H9 (cell line): Measurements from ENCODE around the gene ABCA6. TPM values are rescaled to one million over a fixed set of nuclear protein-coding genes. Genes with fewer than 3 reads are reported as not detected.

Experiments used
- DNase-seq: peaks from one replicate; pipeline ENCODE4 v3.0.0-alpha.2; 2017
- H2AFZ ChIP-seq: one replicate; pipeline ENCODE4 v1.6.1; 2013; ENCODE audit warnings: mild to moderate bottlenecking, low read length, control low read depth, moderate library complexity
- H2AK5ac ChIP-seq: 2 replicates; pipeline ENCODE4 v1.6.1; 2013; ENCODE audit warnings: low read length, control low read depth, mixed read lengths; ENCODE audit not compliant: insufficient read length
- H2BK120ac ChIP-seq: one replicate; pipeline ENCODE4 v1.6.1; 2013; ENCODE audit warnings: low read depth, mild to moderate bottlenecking, low read length, control low read depth, inconsistent platforms; ENCODE audit not compliant: poor library complexity, severe bottlenecking
- H2BK12ac ChIP-seq: 2 replicates; pipeline ENCODE4 v1.6.1; 2013; ENCODE audit warnings: low read length, control low read depth, mixed read lengths, low read depth; ENCODE audit not compliant: insufficient read length
- H2BK15ac ChIP-seq: 2 replicates; pipeline ENCODE4 v1.6.1; 2013; ENCODE audit warnings: low read depth, low read length, control low read depth
- H2BK20ac ChIP-seq: one replicate; pipeline ENCODE4 v1.6.1; 2013; ENCODE audit warnings: low read depth, mild to moderate bottlenecking, low read length, control low read depth, inconsistent platforms; ENCODE audit not compliant: poor library complexity, severe bottlenecking
- H2BK5ac ChIP-seq: 2 replicates; pipeline ENCODE4 v1.6.1; 2013; ENCODE audit warnings: low read length, control low read depth, mixed read lengths; ENCODE audit not compliant: insufficient read length
- H3K14ac ChIP-seq: 2 replicates; pipeline ENCODE4 v1.6.1; 2013; ENCODE audit warnings: low read length, control low read depth; ENCODE audit not compliant: insufficient read depth
- H3K18ac ChIP-seq: 2 replicates; pipeline ENCODE4 v1.6.1; 2013; ENCODE audit warnings: low read depth, mild to moderate bottlenecking, mixed read lengths, low read length, control low read depth; ENCODE audit not compliant: insufficient read length
- H3K23ac ChIP-seq: 2 replicates; pipeline ENCODE4 v1.6.1; 2013; ENCODE audit warnings: low read length, control low read depth, mixed read lengths, low read depth; ENCODE audit not compliant: insufficient read length
- H3K23me2 ChIP-seq: 2 replicates; pipeline ENCODE4 v1.6.1; 2013; ENCODE audit warnings: low read depth, mild to moderate bottlenecking, mixed read lengths, low read length, control low read depth; ENCODE audit not compliant: insufficient read length, poor library complexity, severe bottlenecking
- H3K27ac ChIP-seq: 2 replicates; pipeline ENCODE4 v1.5.1; 2013; ENCODE audit warnings: low read length, control low read depth, mixed read lengths, low read depth; ENCODE audit not compliant: insufficient read length
- H3K27me3 ChIP-seq: 2 replicates; pipeline ENCODE4 v1.6.1; 2013; ENCODE audit warnings: low read length, control low read depth, inconsistent platforms; ENCODE audit not compliant: insufficient read depth
- H3K4ac ChIP-seq: 2 replicates; pipeline ENCODE4 v1.6.1; 2013; ENCODE audit warnings: low read depth, mild to moderate bottlenecking, control low read depth, inconsistent platforms, low read length, moderate library complexity
- H3K4me1 ChIP-seq: 2 replicates; pipeline ENCODE4 v1.6.1; 2013; ENCODE audit warnings: low read length, control low read depth, inconsistent platforms; ENCODE audit not compliant: insufficient read depth
- H3K4me2 ChIP-seq: 2 replicates; pipeline ENCODE4 v1.6.1; 2013; ENCODE audit warnings: low read length, control low read depth, mixed read lengths; ENCODE audit not compliant: insufficient read length, insufficient read depth
- H3K56ac ChIP-seq: 2 replicates; pipeline ENCODE4 v1.6.1; 2013; ENCODE audit warnings: low read depth, mild to moderate bottlenecking, mixed read lengths, low read length, control low read depth; ENCODE audit not compliant: insufficient read length
- H3K79me1 ChIP-seq: 2 replicates; pipeline ENCODE4 v1.6.1; 2013; ENCODE audit warnings: low read depth, mild to moderate bottlenecking, moderate library complexity, low read length, control low read depth, inconsistent platforms; ENCODE audit not compliant: insufficient read depth, poor library complexity, severe bottlenecking
- H3K79me2 ChIP-seq: 2 replicates; pipeline ENCODE4 v1.6.1; 2013; ENCODE audit warnings: low read length, control low read depth, inconsistent platforms; ENCODE audit not compliant: insufficient read depth
- H3K9ac ChIP-seq: 2 replicates; pipeline ENCODE4 v1.6.1; 2013; ENCODE audit warnings: low read length, control low read depth, mixed read lengths; ENCODE audit not compliant: insufficient read length; ENCODE audit errors: extremely low read depth
- H3K9me3 ChIP-seq: one replicate; pipeline ENCODE4 v1.6.1; 2013; ENCODE audit warnings: low read depth, low read length, inconsistent platforms; ENCODE audit not compliant: control insufficient read depth
- H3T11ph ChIP-seq: one replicate; pipeline ENCODE4 v1.6.1; 2013; ENCODE audit warnings: mild to moderate bottlenecking, low read length, control low read depth, inconsistent platforms
- H4K20me1 ChIP-seq: one replicate; pipeline ENCODE4 v1.6.1; 2013; ENCODE audit not compliant: control insufficient read depth, insufficient read length, insufficient read depth
- H4K5ac ChIP-seq: 2 replicates; pipeline ENCODE4 v1.6.1; 2013; ENCODE audit warnings: low read depth, mild to moderate bottlenecking, mixed read lengths, low read length, control low read depth; ENCODE audit not compliant: insufficient read length
- H4K8ac ChIP-seq: replicated peaks from 2 replicates; pipeline ENCODE4 v1.6.1; 2013; ENCODE audit warnings: low read length, control low read depth, mixed read lengths, low read depth; ENCODE audit not compliant: insufficient read length
- H4K91ac ChIP-seq: 2 replicates; pipeline ENCODE4 v1.6.1; 2013; ENCODE audit warnings: low read depth, mild to moderate bottlenecking, moderate library complexity, mixed read lengths, low read length, control low read depth; ENCODE audit not compliant: insufficient read length
- H3K27ac Mint-ChIP-seq, 3 experiments: 2 replicates in 2 of 3; 3 replicates in 1 of 3; pipeline ENCODE4 v1.8.0; 2020 to 2021; ENCODE audit warnings: mixed read lengths in 3 of 3, mild to moderate bottlenecking in 1 of 3, moderate library complexity in 1 of 3
- H3K27me3 Mint-ChIP-seq: 2 replicates; pipeline ENCODE4 v1.8.0; 2021; ENCODE audit warnings: low read depth, mild to moderate bottlenecking, moderate library complexity, mixed read lengths
- H3K36me3 Mint-ChIP-seq, 3 experiments: 2 replicates in 2 of 3; 3 replicates in 1 of 3; pipeline ENCODE4 v1.8.0; 2020 to 2021; ENCODE audit warnings: low read depth in 3 of 3, mixed read lengths in 3 of 3; ENCODE audit not compliant: insufficient read depth in 1 of 3
- H3K4me1 Mint-ChIP-seq, 2 experiments: 2 replicates each; pipeline ENCODE4 v1.8.0; 2020; ENCODE audit warnings: mixed read lengths in 2 of 2
- H3K4me3 Mint-ChIP-seq, 2 experiments: 2 replicates in 1 of 2; 3 replicates in 1 of 2; pipeline ENCODE4 v1.8.0; 2020 to 2021; ENCODE audit warnings: mild to moderate bottlenecking in 2 of 2, mixed read lengths in 2 of 2, moderate library complexity in 1 of 2
- H3K9me3 Mint-ChIP-seq, 2 experiments: 2 replicates in 1 of 2; 3 replicates in 1 of 2; pipeline ENCODE4 v1.8.0; 2020; ENCODE audit warnings: mild to moderate bottlenecking in 2 of 2, mixed read lengths in 2 of 2, moderate library complexity in 1 of 2
- CTCF ChIP-seq: fragments of 200-600 bp; sonication (generic); conservative IDR thresholded peaks from 3 replicates; pipeline ENCODE4 v1.8.0; 2021; ENCODE audit warnings: antibody characterized with exemption, mild to moderate bottlenecking
- WGBS: extraction: QIAGEN DNeasy Blood & Tissue Kit; methylation state at CpG from one replicate; pipeline ENCODE4 v1.1.7; 2013; ENCODE audit warnings: missing lambda C conversion rate, low lambda C conversion rate, mixed read lengths; ENCODE audit not compliant: insufficient read length; ENCODE audit errors: extremely low coverage; 5-methylcytosine and 5-hydroxymethylcytosine counted together
- total RNA-seq: library from RNA; stranded (reverse); gene quantifications from 2 replicates; pipeline ENCODE4 v1.2.1, GENCODE V29; 2021

Gene ABCA6
- total RNA-seq, 1 experiment from 2014 or later = not detected

- H3K36me3 Mint-ChIP-seq = no peaks in the 10 kb centered on the region
These were observed 78.7 kb downstream of the ABCA6 start for GRCh38 chr17:69062860-69063581.

More at GRCh38 chr17:69062860-69063581, 78.7 kb downstream of the ABCA6 start:
- Histone ChIP-seq H2BK120ac (no peak overlapping the region), H3K27ac (no peak overlapping the region), H2BK15ac (no peak overlapping the region), H2BK20ac (no peak overlapping the region), H2BK5ac (no peak overlapping the region), H3K23ac (no peak overlapping the region), H3K79me1 (no peaks in the 10 kb centered on the region), H2AFZ (no peak overlapping the region), H3K4me1 (no peaks in the 10 kb centered on the region), H3K79me2 (no peaks in the 10 kb centered on the region), H3K27me3 (no peaks in the 10 kb centered on the region), H4K8ac (no peak overlapping the region), H2BK12ac (no peak overlapping the region), H3T11ph (no peak overlapping the region), H3K9ac (no peak overlapping the region), H3K18ac (no peak overlapping the region), H3K4me2 (no peak overlapping the region), H3K56ac (no peak overlapping the region), H4K91ac (no peak overlapping the region), H3K14ac (no peak overlapping the region), H3K23me2 (no peaks in the 10 kb centered on the region), H4K20me1 (no peaks in the 10 kb centered on the region), H4K5ac (no peak overlapping the region), H2AK5ac (no peak overlapping the region), H3K9me3 (no peaks in the 10 kb centered on the region), H3K4ac (no peak overlapping the region)
- DNase-seq = no peak
- TF ChIP-seq CTCF = no peak
- Mint-ChIP-seq H3K4me3 (no peak overlapping the region), H3K27me3 (no peaks in the 10 kb centered on the region), H3K27ac (no peak overlapping the region), H3K4me1 (0 out of 4 replicates have a peak, but pooled peaks cover 2 to 4% of the 10 kb centered on the region in 2 experiments), H3K9me3 (no peaks in the 10 kb centered on the region)
- no CpG with 5 or more reads among the region's 4 CpGs for WGBS
